MCF 10A (cell line): ENCODE data around the gene THAP3. TPM values are rescaled to one million over a fixed set of nuclear protein-coding genes. Genes with fewer than 3 reads are reported as not detected.

Source experiments
- BruUV-seq: library from RNA; stranded (reverse); fragments of 400-500 nt; replicated peaks from 2 replicates; lab custom pipeline; 2021; lab: Mats Ljungman, UMichigan
- CTCF ChIA-PET: fragments of 300-600 bp; sonication (Branson Sonifier 250); formaldehyde crosslinking; extraction: SDS; loops from one replicate; lab custom pipeline; 2021; ENCODE audit warnings: antibody characterized with exemption, inconsistent platforms; lab: Yijun Ruan, JAX
- POLR2A ChIA-PET: fragments of 300-600, 350-650 bp; sonication (Branson Sonifier 250); formaldehyde crosslinking; extraction: SDS; loops from one replicate; lab custom pipeline; 2020; ENCODE audit warnings: antibody characterized with exemption, inconsistent platforms; lab: Yijun Ruan, JAX
- DNase-seq: peaks from one replicate; pipeline ENCODE4 v3.0.0-alpha.2; 2018; ENCODE audit not compliant: unreplicated experiment
- H3K27ac Mint-ChIP-seq: one replicate; pipeline ENCODE4 v1.8.0; 2022; ENCODE audit warnings: mild to moderate bottlenecking, low read depth, mixed read lengths; ENCODE audit not compliant: unreplicated experiment
- H3K27me3 Mint-ChIP-seq: one replicate; pipeline ENCODE4 v1.8.0; 2022; ENCODE audit warnings: mixed read lengths; ENCODE audit not compliant: insufficient read depth, unreplicated experiment
- H3K36me3 Mint-ChIP-seq: one replicate; pipeline ENCODE4 v1.8.0; 2022; ENCODE audit warnings: mild to moderate bottlenecking, moderate library complexity, mixed read lengths; ENCODE audit not compliant: insufficient read depth, unreplicated experiment
- H3K4me1 Mint-ChIP-seq: one replicate; pipeline ENCODE4 v1.8.0; 2022; ENCODE audit warnings: mixed read lengths; ENCODE audit not compliant: insufficient read depth, unreplicated experiment
- H3K4me3 Mint-ChIP-seq: one replicate; pipeline ENCODE4 v1.8.0; 2022; ENCODE audit warnings: mild to moderate bottlenecking, moderate library complexity, mixed read lengths; ENCODE audit not compliant: unreplicated experiment
- H3K9me3 Mint-ChIP-seq: one replicate; pipeline ENCODE4 v1.8.0; 2022; ENCODE audit warnings: mixed read lengths; ENCODE audit not compliant: unreplicated experiment
- CTCF ChIP-seq: fragments of 200-600 bp; IDR thresholded peaks from one replicate; pipeline ENCODE4 v1.8.0; 2022; ENCODE audit warnings: antibody characterized with exemption, mild to moderate bottlenecking; ENCODE audit not compliant: unreplicated experiment
- intact Hi-C: fragments of 100-400 bp; cut with micrococcal nuclease; formaldehyde crosslinking; loops from 2 replicates; pipeline ENCODE4 v1.14.1; 2022
- total RNA-seq: library from RNA; stranded (reverse); gene quantifications from 2 replicates; pipeline ENCODE4 v1.2.3, GENCODE V29; 2022

Gene THAP3
- total RNA-seq, 1 experiment from 2014 or later, result 14.7 TPM

- H3K36me3 Mint-ChIP-seq, result peaks cover 84% of the 10 kb centered on the region
- ChIA-PET CTCF (no interaction called here), POLR2A (no interaction called here)
- no peak for DNase-seq
- no peak overlapping the region for H3K4me3 Mint-ChIP-seq
- no peak for TF ChIP-seq CTCF
- no peaks in the 10 kb centered on the region for H3K27me3 Mint-ChIP-seq
- H3K27ac Mint-ChIP-seq, result no peak overlapping the region
- H3K4me1 Mint-ChIP-seq, result no peaks in the 10 kb centered on the region
- intact Hi-C loops, result no loop called here
- no TSS peak for BruUV-seq
- no peaks in the 10 kb centered on the region for H3K9me3 Mint-ChIP-seq
Observed at GRCh38 chr1:6673816-6674398, 49.2 kb downstream of the THAP3 start.

GRCh38 chr1:6674771-6675170 is 50.1 kb downstream of the THAP3 start:
- DNase-seq, result no peak
- TF ChIP-seq CTCF, result no peak
- no peaks in the 10 kb centered on the region for H3K27me3 Mint-ChIP-seq
- H3K27ac Mint-ChIP-seq, result no peak overlapping the region
- no peaks in the 10 kb centered on the region for H3K4me1 Mint-ChIP-seq
- POLR2A ChIA-PET, result interaction anchor here (1.3 kb wide), 1 partner anchor 9 kb away, joined by 3 read pairs; no protein-coding TSS in a partner anchor
- H3K9me3 Mint-ChIP-seq, result no peaks in the 10 kb centered on the region
- CTCF ChIA-PET, result interaction anchor here (0.6 kb wide), 1 partner anchor 1141 kb away, joined by 3 read pairs; no protein-coding TSS in a partner anchor
- no TSS peak for BruUV-seq
- H3K36me3 Mint-ChIP-seq, result peaks cover 84% of the 10 kb centered on the region
- no peak overlapping the region for H3K4me3 Mint-ChIP-seq
- intact Hi-C loops, result no loop called here

GRCh38 chr1:6675941-6676340 is 51.3 kb downstream of the THAP3 start:
- no peak overlapping the region for H3K4me3 Mint-ChIP-seq
- intact Hi-C loops, result no loop called here
- H3K27me3 Mint-ChIP-seq, result no peaks in the 10 kb centered on the region
- H3K27ac Mint-ChIP-seq, result no peak overlapping the region
- no peak for TF ChIP-seq CTCF
- CTCF ChIA-PET, result interaction anchor here (0.7 kb wide), 1 partner anchor 120 kb away, joined by 6 read pairs; no protein-coding TSS in a partner anchor
- H3K4me1 Mint-ChIP-seq, result no peaks in the 10 kb centered on the region
- POLR2A ChIA-PET, result no interaction called here
- no peaks in the 10 kb centered on the region for H3K9me3 Mint-ChIP-seq
- H3K36me3 Mint-ChIP-seq, result peaks cover 84% of the 10 kb centered on the region
- no peak for DNase-seq
- no TSS peak for BruUV-seq

Other genes starting within 250 kb of the THAP3 start
- gene ACOT7, start 231.1 kb upstream of the THAP3 start, total RNA-seq, result 110 and 117 TPM in 2 replicates
- gene HES2, start 204.9 kb upstream of the THAP3 start, total RNA-seq, result 5.0 and 7.6 TPM in 2 replicates
- 0.68 TPM in 1 of 2 replicates, not detected in the other for gene ESPN, start 200.1 kb upstream of the THAP3 start, total RNA-seq
- 27.6 and 33.7 TPM in 2 replicates for gene TNFRSF25, start 158.7 kb upstream of the THAP3 start, total RNA-seq
- gene PLEKHG5, start 133.2 kb upstream of the THAP3 start, total RNA-seq, result 32.3 and 35.9 TPM in 2 replicates
- 49.2 and 62.3 TPM in 2 replicates for gene NOL9, start 70.4 kb upstream of the THAP3 start, total RNA-seq
- gene TAS1R1, start 69.6 kb upstream of the THAP3 start, total RNA-seq, result not detected in 2 replicates
- 40.6 TPM in 2 replicates for gene ZBTB48, start 44.9 kb upstream of the THAP3 start, total RNA-seq
- 14.0 and 19.5 TPM in 2 replicates for gene KLHL21, start 22.0 kb upstream of the THAP3 start, total RNA-seq
- 10.3 and 12.7 TPM in 2 replicates for gene PHF13, start 11.1 kb upstream of the THAP3 start, total RNA-seq
- 70.4 and 76.1 TPM in 2 replicates for gene DNAJC11, start 76.9 kb downstream of the THAP3 start, total RNA-seq
- 74.1 and 95.8 TPM in 2 replicates for gene CAMTA1, start 160.6 kb downstream of the THAP3 start, total RNA-seq